ENCODE data around the gene CD6.

- TF ChIP-seq POLR2AphosphoS5 (IDR thresholded peaks at IDR 0.05; ENCODE audit: low read depth, low read length), result no peak
- TF ChIP-seq POLR2A (IDR thresholded peaks at IDR 0.05; ENCODE audit: low read depth, low read length), result no peak
- no peak for TF ChIP-seq SPI1 (IDR thresholded peaks at IDR 0.05; ENCODE audit: low read depth, low read length)
Observed at GRCh38 chr11:61007956-61008896, 36.7 kb downstream of the CD6 start.
